ENCODE data around the gene AQP12A. TPM values are rescaled to one million over a fixed set of nuclear protein-coding genes. Genes with fewer than 3 reads are reported as not detected.

AQP12A gene
- polyA plus RNA-seq, 3 donors, result 105 TPM; not detected in 2

- H3K27ac ChIP-seq (ENCODE audit: low read depth, low read length), result no peak overlapping the region
- 89 to 95% (median 91%) methylated on average over 10 of the region's 10 CpGs for WGBS, 3 donors
Measured at GRCh38 chr2:240728361-240728760, 36.7 kb downstream of the AQP12A start.

GRCh38 chr2:240728827-240729226, 37.2 kb downstream of the AQP12A start:
- H3K27ac ChIP-seq (ENCODE audit: low read depth, low read length), result no peak overlapping the region
- WGBS, 3 donors, result 72 to 82% (median 79%) methylated on average over 7 of the region's 7 CpGs

GRCh38 chr2:240730501-240731177, 39.0 kb downstream of the AQP12A start:
- 68 to 85% (median 82%) methylated on average over 10 of the region's 10 CpGs for WGBS, 3 donors
- H3K27ac ChIP-seq (ENCODE audit: low read depth, low read length), result no peak overlapping the region

DNA sequence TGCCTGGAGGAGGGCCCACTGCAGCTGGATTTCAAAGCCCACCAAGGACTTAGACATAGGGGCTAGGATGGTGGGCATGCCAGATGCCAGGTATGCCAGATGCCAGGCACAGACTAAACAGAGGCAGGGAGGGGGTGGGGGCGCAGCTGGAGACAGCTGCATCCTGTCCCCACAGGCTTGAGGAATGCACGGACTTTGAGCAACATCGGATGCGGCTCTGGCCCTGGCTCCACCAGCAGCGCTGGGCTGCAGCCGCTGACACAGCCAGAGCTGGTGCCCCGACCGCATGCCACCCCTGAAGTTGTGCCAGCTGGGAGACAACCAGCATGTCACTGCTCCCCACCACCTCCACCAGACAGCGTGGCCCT, 39.5 kb downstream of the AQP12A start:
- H3K27ac ChIP-seq (ENCODE audit: low read depth, low read length), result no peak overlapping the region
- 23 to 67% (median 51%) methylated on average over 9 of the region's 9 CpGs for WGBS, 3 donors

DNA sequence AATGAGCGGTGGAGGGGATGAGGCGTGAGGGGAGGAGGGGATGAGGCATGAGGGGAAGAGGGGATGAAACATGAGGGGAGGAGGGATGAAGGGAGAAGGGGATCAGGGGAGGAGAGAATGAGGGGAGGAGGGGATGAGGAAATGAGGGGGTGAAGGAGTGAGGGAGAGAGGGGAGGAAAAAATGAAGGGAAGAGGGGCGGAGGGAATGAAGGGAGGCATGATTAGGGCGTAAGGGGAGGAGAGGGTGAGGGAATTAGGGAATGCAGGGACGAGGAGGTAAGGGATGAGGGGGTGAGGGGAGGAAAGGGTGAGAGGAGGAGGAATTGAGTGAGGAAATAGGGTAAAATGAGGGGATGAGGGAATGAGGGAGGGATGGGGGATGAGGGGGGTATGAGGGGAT, 40.5 kb downstream of the AQP12A start:
- 84 to 88% (median 87%) methylated on average over 5 of the region's 5 CpGs for WGBS, 3 donors
- no peak overlapping the region for H3K27ac ChIP-seq (ENCODE audit: low read depth, low read length)

GRCh38 chr2:240732911-240733622, 41.4 kb downstream of the AQP12A start:
- 66 to 79% (median 78%) methylated on average over 9 to 10 of the region's 10 CpGs for WGBS, 3 donors

DNA sequence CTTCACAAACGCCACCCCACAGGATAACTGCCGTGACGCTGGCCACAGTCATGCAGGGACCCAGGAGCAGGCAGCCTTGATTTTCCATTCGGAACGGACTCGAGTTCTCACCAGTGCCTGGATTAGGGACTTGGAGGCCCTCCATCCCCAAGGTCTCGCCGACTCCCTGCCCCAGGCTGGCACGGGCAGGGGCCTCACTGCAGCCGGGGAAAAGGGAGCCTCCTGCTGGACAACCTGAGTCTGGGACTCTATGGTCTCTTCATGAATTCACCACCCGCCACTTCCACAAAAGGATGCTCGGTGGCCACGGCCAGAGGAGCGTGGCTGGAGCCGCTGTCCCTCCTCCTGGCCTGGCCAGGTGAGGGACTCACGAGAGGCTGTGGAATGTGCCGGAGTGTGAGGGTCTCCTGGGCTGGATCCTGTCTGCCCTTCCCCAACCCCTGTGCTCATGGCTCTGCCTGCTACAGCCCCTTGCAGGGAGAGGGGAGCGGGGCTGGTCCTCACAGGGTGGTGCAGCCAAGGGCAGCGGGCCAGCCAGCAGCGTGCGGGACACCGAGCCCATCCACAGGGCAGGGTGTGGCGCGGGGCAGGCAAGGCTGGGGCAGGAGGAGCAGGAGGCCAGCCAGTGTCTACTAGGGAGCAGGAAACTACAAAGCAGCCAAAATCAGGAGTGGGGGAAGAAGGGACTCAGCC, 42.3 kb downstream of the AQP12A start:
- 70 to 83% (median 76%) methylated on average over 23 to 24 of the region's 24 CpGs for WGBS, 3 donors
- H3K27ac ChIP-seq (ENCODE audit: low read depth, low read length), result no peak overlapping the region

More at GRCh38 chr2:240732911-240733622, 41.4 kb downstream of the AQP12A start:
- no peak overlapping the region for H3K27ac ChIP-seq (ENCODE audit: low read depth, low read length)

- 91 to 96% (median 92%) methylated on average over 16 to 17 of the region's 17 CpGs for WGBS, 3 donors
- H3K27ac ChIP-seq (ENCODE audit: low read depth, low read length), result no peak overlapping the region
Measured at GRCh38 chr2:240734756-240735155, 43.1 kb downstream of the AQP12A start.

GRCh38 chr2:240735476-240735875, 43.8 kb downstream of the AQP12A start:
- H3K27ac ChIP-seq (ENCODE audit: low read depth, low read length), result no peak overlapping the region
- 84 to 93% (median 91%) methylated on average over 9 to 10 of the region's 10 CpGs for WGBS, 3 donors

DNA sequence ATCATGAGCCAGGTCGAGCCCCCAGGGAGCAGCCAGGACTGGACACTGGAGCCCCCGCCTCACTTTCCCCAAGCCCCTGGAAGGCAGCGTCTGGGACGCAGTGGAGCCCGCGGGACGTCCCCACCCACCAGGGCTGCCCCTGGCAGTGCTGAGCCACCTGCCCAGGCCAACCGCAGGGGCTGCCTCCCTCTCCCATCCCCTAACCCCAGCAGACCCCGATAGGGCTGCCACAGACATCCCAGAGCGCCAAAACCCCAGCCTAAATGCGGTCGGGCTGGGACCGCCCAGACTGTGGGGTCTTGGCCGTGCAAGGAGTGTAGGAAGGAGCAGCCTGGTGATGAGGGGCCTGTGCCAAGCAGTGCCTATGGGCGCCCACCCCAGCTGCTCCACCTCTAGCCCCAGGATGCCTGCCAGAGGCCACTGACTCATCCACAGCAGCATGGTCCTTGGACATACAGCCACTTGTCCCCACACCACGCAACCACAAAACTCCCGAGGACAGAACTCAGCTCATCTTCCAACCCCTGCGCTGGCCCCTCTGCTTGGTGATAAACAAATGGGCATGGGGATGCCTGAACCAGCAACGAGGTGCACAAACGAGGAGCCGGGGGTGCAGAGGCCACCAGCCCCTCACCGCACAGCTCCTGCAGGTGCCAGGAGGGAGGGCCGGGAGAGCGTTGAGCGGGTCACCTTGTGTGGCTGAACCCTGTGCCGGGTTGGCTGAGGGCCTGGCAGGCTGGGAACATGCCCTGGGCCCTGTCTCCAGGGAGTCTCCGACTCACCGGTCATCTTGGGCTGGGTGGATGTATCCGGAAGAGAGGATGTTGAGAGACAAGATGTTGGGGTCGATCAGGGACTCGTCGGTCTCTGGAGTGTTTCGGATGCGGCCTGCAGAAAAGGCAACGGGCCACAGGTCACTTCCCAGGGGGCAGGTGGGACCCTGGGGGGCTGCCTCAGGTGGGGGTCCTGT, 44.9 kb downstream of the AQP12A start:
- 73 to 84% (median 82%) methylated on average over 34 to 35 of the region's 35 CpGs for WGBS, 3 donors

DNA sequence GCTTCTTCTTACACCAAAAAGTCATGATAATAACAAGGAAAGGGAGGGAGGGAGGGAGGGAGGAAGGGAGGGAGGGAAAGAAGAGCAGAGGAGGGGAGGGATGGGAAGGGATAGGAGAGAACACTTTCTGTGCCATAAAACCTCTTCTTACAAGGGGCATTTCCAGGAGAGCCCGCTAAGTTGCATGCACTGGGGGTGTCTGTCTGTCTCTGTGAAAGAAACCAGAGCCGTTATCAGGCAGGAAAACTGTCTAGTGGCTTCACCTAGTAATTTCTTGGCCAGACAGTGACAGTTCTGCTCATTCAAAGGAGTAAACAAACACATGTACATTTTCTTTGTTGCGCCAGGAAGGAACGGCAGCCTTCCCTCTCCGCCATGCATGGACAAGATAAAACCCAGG, 45.8 kb downstream of the AQP12A start:
- WGBS, 3 donors, result 50 to 72% (median 50%) methylated on average over 5 of the region's 5 CpGs
- H3K27ac ChIP-seq (ENCODE audit: low read depth, low read length), result no peak overlapping the region

More for the DNA sequence above, 44.9 kb downstream of the AQP12A start:
- H3K27ac ChIP-seq (ENCODE audit: low read depth, low read length), result no peak overlapping the region

- 72 to 85% (median 76%) methylated on average over 7 of the region's 7 CpGs for WGBS, 3 donors
- H3K27ac ChIP-seq (ENCODE audit: low read depth, low read length), result no peak overlapping the region
Measured at GRCh38 chr2:240737958-240738357, 46.3 kb downstream of the AQP12A start.

DNA sequence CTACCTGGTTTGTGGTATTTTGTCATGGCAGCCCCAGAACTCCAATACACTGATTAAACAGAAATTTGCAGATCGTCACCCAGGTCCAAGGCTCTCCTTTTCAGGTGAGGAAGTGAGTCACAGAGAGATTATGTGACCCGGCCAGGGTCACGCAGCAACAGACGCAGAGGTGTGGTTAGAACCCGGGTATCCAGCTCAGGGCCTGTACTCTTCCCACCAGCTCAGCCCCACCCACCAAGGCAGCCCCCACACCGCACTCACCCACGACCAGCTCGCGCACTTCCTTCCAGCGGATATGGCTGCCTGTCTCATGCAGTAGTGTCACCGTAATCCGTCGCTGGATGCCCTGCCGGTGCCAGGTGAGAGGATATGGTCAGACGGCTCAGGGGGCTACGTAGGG, 48.1 kb downstream of the AQP12A start:
- 58 to 86% (median 75%) methylated on average over 16 of the region's 16 CpGs for WGBS, 3 donors

DNA sequence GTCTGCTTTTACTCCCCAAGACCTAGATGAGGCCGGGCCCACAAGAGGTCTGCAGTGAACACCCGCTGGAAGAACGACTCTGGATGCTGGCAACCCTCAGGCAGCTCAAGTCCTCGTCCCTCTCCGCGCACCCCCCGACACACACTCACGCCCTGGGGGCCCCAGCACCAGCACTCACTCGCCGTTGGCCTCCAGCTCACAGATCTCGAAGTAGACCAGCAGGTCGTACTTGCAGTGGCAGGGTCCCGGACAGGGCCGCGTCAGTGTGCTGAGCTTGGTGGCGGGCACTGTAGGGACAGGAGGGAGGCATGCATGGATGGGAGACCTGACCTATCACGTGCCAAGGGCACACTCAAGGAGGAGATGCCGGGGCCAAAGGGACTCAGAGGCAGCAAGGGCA, 49.4 kb downstream of the AQP12A start:
- no peak overlapping the region for H3K27ac ChIP-seq (ENCODE audit: low read depth, low read length)

More for the DNA sequence above, 48.1 kb downstream of the AQP12A start:
- no peak overlapping the region for H3K27ac ChIP-seq (ENCODE audit: low read depth, low read length)

GRCh38 chr2:240742602-240743095, 51.0 kb downstream of the AQP12A start:
- no peak overlapping the region for H3K27ac ChIP-seq (ENCODE audit: low read depth, low read length)
- WGBS, 3 donors, result 87 to 89% (median 89%) methylated on average over 13 of the region's 13 CpGs

More for the DNA sequence above, 49.4 kb downstream of the AQP12A start:
- 81 to 89% (median 89%) methylated on average over 18 of the region's 18 CpGs for WGBS, 3 donors

DNA sequence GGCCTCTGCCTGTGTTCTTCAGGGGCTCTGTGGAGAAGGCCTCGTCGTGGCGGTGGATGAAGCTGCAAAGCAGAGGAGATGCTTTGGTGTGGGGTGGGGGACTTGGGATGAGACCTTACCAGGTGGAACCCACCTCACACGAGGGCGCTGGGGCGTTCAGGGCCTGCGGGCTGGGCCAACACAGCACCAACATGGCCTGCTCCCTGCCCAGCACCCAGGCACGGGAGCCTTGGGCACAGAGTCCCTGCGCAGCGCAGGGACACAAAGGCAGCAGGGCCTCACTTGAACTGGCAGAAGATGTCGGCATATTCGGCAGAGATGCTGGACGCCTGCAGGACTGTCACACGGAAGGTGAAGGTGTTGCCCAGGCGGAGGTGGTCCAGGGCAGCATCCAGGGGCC, 53.8 kb downstream of the AQP12A start:
- H3K27ac ChIP-seq (ENCODE audit: low read depth, low read length), result no peak overlapping the region
- 93 to 95% (median 93%) methylated on average over 15 of the region's 15 CpGs for WGBS, 3 donors

GRCh38 chr2:240745962-240746361, 54.3 kb downstream of the AQP12A start:
- 85 to 92% (median 90%) methylated on average over 15 of the region's 15 CpGs for WGBS, 3 donors
- H3K27ac ChIP-seq (ENCODE audit: low read depth, low read length), result no peak overlapping the region

- H3K27ac ChIP-seq (ENCODE audit: low read depth, low read length), result no peak overlapping the region
- 93 to 95% (median 95%) methylated on average over 13 to 16 of the region's 16 CpGs for WGBS, 3 donors
Measured at GRCh38 chr2:240746671-240747070, 55.0 kb downstream of the AQP12A start.

Data from adipose tissue (tissue), 3 donors.